T follicular helper cell (primary cell): ENCODE results near the gene PLCB1.
"Not testable (repeated sequence)": the region's sequence is repeated elsewhere in the genome, so short reads cannot be mapped to it uniquely, and the experiment has no call there.

ENCODE experiments used
- DNase-seq: peaks from one replicate; pipeline ENCODE4 v3.0.0-alpha.2; 2020; ENCODE audit warnings: low read depth

PLCB1 gene

GRCh38 chr20:8447262-8448120, 315.4 kb downstream of the PLCB1 start:
- no peak for DNase-seq

GRCh38 chr20:8449123-8449522, 317.1 kb downstream of the PLCB1 start:
- DNase-seq, result no peak

GRCh38 chr20:8454137-8454712, 322.2 kb downstream of the PLCB1 start:
- no peak for DNase-seq

GRCh38 chr20:8456765-8457164, 324.7 kb downstream of the PLCB1 start:
- no peak for DNase-seq

- DNase-seq, result no peak
Measured at GRCh38 chr20:8457978-8458377, 325.9 kb downstream of the PLCB1 start.

GRCh38 chr20:8461186-8461585, 329.1 kb downstream of the PLCB1 start:
- no peak for DNase-seq

- no peak for DNase-seq
Measured at GRCh38 chr20:8464368-8464767, 332.3 kb downstream of the PLCB1 start.

GRCh38 chr20:8466781-8467180, 334.7 kb downstream of the PLCB1 start:
- DNase-seq, result not testable (repeated sequence)

GRCh38 chr20:8470156-8470555, 338.1 kb downstream of the PLCB1 start:
- no peak for DNase-seq

GRCh38 chr20:8471465-8471864, 339.4 kb downstream of the PLCB1 start:
- DNase-seq, result no peak

GRCh38 chr20:8473459-8473858, 341.4 kb downstream of the PLCB1 start:
- no peak for DNase-seq

- no peak for DNase-seq
Measured at GRCh38 chr20:8474027-8474668, 342.1 kb downstream of the PLCB1 start.

- DNase-seq, result no peak
Measured at GRCh38 chr20:8476021-8476420, 344.0 kb downstream of the PLCB1 start.

GRCh38 chr20:8480597-8480996, 348.5 kb downstream of the PLCB1 start:
- DNase-seq, result no peak

- no peak for DNase-seq
Measured at GRCh38 chr20:8487696-8488095, 355.6 kb downstream of the PLCB1 start.

GRCh38 chr20:8489094-8489883, 357.2 kb downstream of the PLCB1 start:
- DNase-seq, result no peak

GRCh38 chr20:8490076-8490830, 358.2 kb downstream of the PLCB1 start:
- DNase-seq, result no peak

GRCh38 chr20:8492173-8492572, 360.1 kb downstream of the PLCB1 start:
- no peak for DNase-seq

GRCh38 chr20:8498571-8498970, 366.5 kb downstream of the PLCB1 start:
- no peak for DNase-seq

- no peak for DNase-seq
Measured at GRCh38 chr20:8504030-8504429, 372.0 kb downstream of the PLCB1 start.

- DNase-seq, result no peak
Measured at GRCh38 chr20:8505476-8506200, 373.6 kb downstream of the PLCB1 start.
